ENCODE results near the gene GPRIN3.
"Not testable (repeated sequence)": the region's sequence is repeated elsewhere in the genome, so short reads cannot be mapped to it uniquely, and the experiment has no call there.

GPRIN3 gene

GRCh38 chr4:89212666-89213381 is 94.8 kb downstream of the GPRIN3 start:
- no peak for DNase-seq

- DNase-seq, result no peak
These were observed 103.0 kb downstream of the GPRIN3 start for GRCh38 chr4:89204624-89205023.

DNA sequence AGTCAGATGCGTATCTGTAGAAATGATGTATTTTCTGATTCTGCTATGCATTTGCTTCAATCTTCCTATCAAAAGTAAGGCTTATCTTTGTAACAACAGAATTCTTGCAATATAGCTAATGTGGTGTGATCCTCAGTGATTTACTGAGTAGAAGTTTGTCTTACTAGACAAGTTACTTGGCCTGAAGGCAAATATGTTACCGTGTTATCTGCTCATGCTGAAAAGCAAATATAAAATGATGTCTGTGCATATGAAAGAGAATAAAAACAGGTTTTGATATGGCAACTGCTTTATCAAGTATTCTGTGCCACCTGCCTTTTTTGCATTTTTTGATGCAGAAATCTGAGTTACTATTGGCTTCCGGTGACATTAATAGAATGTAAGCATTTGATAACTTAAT is 103.7 kb downstream of the GPRIN3 start:
- no peak for DNase-seq

GRCh38 chr4:89199394-89199793 is 108.2 kb downstream of the GPRIN3 start:
- not testable (repeated sequence) for DNase-seq

- DNase-seq, result no peak
These were observed 109.7 kb downstream of the GPRIN3 start for GRCh38 chr4:89197920-89198319.

GRCh38 chr4:89196745-89197144 is 110.9 kb downstream of the GPRIN3 start:
- no peak for DNase-seq

- DNase-seq, result no peak
These were observed 111.4 kb downstream of the GPRIN3 start for GRCh38 chr4:89196056-89196674.

- DNase-seq, result no peak
These were observed 113.8 kb downstream of the GPRIN3 start for GRCh38 chr4:89193843-89194242.

All from DMS79 (cell line).